HG03342 (cell line): Measurements from ENCODE around the gene PACRG.

Experiments used
- ATAC-seq: cut with Tn5 transposase; IDR thresholded peaks from one replicate; pipeline ENCODE4 v1.9.1; 2021; ENCODE audit warnings: mild to moderate bottlenecking, moderate library complexity; ENCODE audit not compliant: unreplicated experiment

PACRG gene

DNA sequence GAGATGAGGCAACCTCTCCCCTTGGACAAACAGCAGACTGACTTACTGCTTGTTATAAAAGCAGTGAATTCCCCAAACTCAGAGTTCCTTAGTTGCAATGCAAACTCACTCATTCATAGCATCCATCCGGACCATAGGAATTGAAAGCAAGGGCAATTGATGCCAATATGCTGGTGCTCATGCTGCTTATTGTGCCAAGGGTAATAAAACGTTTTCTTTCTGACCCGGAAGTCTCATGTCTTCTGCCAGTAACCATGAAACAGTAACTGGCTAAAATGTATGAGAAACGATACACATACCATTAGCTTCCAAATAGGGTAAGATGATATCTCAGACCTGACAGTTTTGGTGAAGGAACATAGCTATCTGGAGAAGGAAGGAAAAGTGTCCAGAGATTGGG is 18.3 kb upstream of the PACRG start:
- no peak for ATAC-seq

DNA sequence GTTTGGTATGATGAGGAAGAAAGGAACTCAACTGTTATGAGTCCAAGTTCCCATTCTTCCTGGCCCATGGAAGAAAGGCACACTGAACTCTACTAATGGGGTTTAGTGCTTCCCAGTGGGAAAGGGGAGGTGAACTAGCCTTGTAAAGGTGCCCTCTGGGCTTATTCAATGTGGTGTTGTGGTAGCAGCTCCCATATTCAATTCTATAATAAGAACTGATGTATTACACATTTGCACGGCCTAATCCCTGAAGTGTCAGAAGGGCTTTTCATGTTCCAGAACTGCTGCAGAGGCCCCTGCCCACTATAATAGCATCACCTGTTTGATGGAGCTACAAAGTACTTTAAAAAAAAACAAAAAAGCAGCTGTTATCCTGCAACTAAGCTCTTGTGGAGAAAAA is 17.4 kb upstream of the PACRG start:
- ATAC-seq, result no peak

DNA sequence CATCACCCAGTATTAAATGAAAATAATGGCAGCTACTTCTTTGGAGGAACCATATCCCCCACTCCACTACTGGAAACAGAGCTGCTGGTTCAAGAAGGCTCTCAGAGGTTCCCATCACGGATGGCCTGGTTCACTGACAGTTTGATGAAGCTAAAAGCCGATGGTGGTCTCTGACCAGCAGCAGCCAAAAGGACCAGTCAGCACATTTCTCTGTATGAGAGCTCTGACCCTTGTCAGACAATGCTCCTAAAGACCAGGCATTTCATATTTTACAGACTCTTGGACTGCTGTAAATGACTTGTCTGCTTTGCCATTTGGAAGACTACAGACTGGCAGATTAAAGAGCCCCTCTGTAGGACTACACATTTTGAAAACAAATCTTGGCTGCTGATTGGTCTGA is 16.8 kb upstream of the PACRG start:
- ATAC-seq, result no peak

- ATAC-seq, result no peak
These were observed 16.4 kb upstream of the PACRG start for GRCh38 chr6:162711376-162711775.

DNA sequence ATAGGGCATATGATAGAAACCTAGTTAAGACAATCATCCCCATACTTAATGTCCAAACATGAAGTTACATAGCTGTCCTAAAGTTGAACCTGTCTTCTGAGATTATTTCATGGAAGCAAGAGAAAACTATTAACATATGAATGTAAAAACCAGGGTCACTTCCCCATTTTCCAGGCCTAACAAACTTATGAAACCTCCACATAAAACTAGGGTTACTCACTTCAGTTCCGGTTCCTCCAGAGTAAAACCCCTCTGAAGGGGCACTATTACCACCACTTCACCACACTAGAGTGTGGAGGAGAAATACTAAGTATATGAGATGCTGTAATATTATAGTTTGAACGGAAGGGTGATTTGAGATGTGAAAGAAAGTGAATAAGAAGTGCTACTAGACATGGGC is 15.1 kb upstream of the PACRG start:
- ATAC-seq, result no peak

DNA sequence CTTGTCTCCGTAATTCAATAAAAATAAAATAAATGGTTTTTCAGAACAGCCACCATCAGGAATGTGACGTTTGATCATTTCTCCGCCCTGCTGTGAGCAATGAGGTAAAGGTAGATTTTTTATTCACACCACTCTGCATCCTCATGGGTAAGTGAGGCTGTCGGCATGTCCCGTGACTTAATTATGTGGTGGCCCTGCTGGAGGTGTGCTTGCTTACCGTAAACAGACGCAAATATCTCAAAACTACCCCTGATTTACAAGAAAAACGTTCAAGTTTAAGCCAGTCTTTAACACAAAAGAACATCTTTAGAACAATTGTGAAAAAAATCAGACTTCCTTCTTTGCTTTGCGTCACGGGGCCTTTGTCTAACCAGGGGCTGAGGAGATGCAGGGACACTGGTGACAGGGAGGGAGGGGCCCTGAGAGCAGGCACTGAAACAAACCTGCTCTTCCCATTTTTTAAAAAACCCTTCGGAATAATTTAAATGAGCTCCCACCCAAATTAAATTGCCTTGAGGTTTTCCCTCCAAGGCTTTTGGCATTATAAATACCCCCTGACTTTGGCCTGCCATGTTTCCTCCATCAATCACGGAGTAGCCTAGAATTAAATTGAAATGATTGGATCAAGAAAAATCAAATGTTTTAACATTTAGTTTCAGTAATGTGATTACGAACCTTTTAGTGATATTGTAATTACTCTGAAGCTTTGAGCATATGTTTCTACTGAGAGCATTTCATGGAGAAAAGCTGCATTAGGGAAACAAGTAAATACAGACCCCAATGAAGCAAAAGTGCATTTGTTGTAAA is 13.6 kb upstream of the PACRG start:
- no peak for ATAC-seq

GRCh38 chr6:162715601-162716000 is 12.2 kb upstream of the PACRG start:
- no peak for ATAC-seq

- ATAC-seq, result no peak
These were observed 8.2 kb upstream of the PACRG start for GRCh38 chr6:162719528-162719927.

- no peak for ATAC-seq
These were observed 6.4 kb upstream of the PACRG start for GRCh38 chr6:162721404-162721687.

DNA sequence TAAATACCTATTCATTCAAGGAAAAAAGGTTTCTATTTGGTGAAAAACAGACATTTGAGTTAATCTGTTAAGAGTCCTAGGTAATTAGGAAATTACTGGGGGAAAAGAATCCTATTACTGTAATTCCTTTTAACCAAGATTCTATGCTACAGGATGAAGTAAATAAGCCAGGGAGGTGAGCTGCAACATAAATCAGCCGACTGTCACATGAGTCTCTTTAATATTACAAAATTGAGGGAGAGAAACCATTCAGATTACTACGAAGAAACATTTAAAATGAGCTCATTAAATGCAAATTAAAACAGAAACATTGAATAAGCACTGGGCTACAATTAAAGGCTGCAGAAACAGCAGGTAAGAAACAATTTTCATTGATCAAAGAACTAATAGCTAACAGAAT is 5.5 kb upstream of the PACRG start:
- ATAC-seq, result no peak

- no peak for ATAC-seq
These were observed 5.1 kb upstream of the PACRG start for GRCh38 chr6:162722633-162723032.

GRCh38 chr6:162726947-162727321 is 840 bp upstream of the PACRG start:
- no peak for ATAC-seq

DNA sequence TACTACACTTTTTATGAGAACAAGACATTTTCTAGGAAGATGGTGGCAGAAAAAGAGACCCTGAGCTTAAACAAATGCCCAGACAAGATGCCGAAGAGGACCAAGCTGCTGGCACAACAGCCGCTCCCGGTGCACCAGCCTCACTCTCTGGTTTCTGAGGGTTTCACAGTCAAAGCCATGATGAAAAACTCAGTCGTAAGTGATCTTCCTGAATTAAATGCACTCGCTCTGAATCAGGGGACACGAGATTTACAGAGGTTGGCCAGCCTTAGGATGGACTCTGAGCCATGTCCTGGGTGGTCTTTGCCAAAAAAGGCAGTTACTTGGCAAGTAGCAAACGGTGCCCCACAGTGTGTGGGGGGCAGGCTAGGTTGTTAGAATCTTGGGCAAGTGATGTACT is 423 bp downstream of the PACRG start:
- no peak for ATAC-seq

DNA sequence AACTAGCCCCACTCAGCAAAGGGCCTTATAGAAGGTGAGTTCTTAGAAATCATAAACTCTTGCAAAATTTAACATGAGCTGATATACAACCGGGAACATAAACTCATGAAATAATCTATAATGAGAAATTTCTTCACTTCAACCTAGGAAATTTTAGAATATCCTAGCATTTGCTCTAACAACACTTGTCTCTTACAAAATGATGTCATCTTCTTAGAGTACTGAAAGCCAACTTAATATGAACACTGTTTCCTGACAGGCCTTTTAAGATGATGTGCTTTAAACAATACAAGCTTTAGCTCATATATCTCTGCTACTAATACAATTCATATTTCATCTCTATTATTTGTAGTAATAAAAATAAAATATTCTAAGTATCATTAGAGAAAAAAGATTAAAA is 932 bp downstream of the PACRG start:
- ATAC-seq, result no peak

DNA sequence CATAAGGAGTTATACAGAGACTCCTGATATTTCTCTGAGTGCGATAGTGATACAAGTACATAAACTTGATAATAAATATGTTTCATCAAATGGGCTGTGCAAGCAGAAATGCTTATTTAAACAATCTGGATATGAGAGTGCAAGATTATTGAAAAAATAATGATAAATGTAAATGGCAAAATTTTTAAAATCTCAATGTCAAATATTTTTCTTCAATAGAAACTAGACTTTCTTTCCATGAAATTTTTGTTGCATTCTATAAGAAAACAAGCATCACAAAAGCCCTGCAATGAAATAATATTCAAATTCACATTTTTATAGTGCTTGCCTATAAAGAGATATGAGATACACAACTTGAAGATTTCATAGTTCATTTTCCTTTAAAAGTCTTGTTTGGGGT is 2.7 kb downstream of the PACRG start:
- no peak for ATAC-seq

- ATAC-seq, result no peak
These were observed 5.7 kb downstream of the PACRG start for GRCh38 chr6:162733489-162733888.

- no peak for ATAC-seq
These were observed 9.2 kb downstream of the PACRG start for GRCh38 chr6:162736961-162737360.

GRCh38 chr6:162750776-162751175 is 23.0 kb downstream of the PACRG start:
- ATAC-seq, result no peak

DNA sequence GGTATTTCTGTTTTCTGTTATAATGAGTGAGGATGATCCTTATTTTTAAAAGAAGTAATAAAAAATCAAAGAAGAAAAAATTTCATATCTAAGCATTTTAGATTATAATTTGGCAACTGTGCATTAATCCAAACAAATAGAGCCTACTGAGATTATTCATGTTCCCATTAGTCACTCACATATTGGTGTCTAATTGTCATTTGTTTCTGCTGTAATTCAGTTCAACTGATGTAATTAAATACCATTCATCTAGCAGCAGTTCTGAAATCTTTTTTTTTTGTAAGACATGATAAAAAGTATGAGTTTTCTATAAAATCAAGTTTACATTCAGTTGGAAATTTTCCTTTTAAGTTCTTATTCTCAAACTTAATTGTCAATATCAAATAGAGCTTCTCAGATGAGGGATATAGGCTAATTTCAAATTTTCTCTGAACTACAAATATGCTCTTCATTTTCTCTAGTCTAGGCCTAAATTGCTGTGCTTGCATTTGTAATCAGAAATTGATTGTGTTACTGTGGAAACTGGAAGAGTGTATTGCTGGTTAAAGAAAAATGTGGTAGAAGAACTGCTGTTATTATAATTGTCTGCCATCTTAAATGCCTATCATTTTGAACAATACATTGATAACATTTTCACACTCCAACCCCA is 23.6 kb downstream of the PACRG start:
- ATAC-seq, result no peak

- no peak for ATAC-seq
These were observed 26.0 kb downstream of the PACRG start for GRCh38 chr6:162753775-162754174.

- ATAC-seq, result no peak
These were observed 42.4 kb downstream of the PACRG start for GRCh38 chr6:162770136-162770535.

- no peak for ATAC-seq
These were observed 43.2 kb downstream of the PACRG start for GRCh38 chr6:162770955-162771354.

GRCh38 chr6:162772466-162772865 is 44.7 kb downstream of the PACRG start:
- no peak for ATAC-seq
